GM21367 (cell line): ENCODE data around the gene TENM4.

Experiments
- ATAC-seq: cut with Tn5 transposase; IDR thresholded peaks from one replicate; pipeline ENCODE4 v1.9.1; 2021; ENCODE audit not compliant: unreplicated experiment

The TENM4 gene

GRCh38 chr11:78732246-78732645 is 708.6 kb downstream of the TENM4 start:
- no peak for ATAC-seq

GRCh38 chr11:78731027-78731426 is 709.8 kb downstream of the TENM4 start:
- no peak for ATAC-seq

- ATAC-seq, result no peak
These were observed 710.5 kb downstream of the TENM4 start for GRCh38 chr11:78730267-78730824.

- no peak for ATAC-seq
These were observed 713.0 kb downstream of the TENM4 start for GRCh38 chr11:78727816-78728215.

GRCh38 chr11:78725200-78725599 is 715.6 kb downstream of the TENM4 start:
- ATAC-seq, result no peak

- ATAC-seq, result no peak
These were observed 718.0 kb downstream of the TENM4 start for GRCh38 chr11:78722786-78723185.

- ATAC-seq, result no peak
These were observed 720.4 kb downstream of the TENM4 start for GRCh38 chr11:78720281-78720989.

- ATAC-seq, result no peak
These were observed 723.8 kb downstream of the TENM4 start for GRCh38 chr11:78717041-78717440.

GRCh38 chr11:78715639-78716311 is 725.1 kb downstream of the TENM4 start:
- ATAC-seq, result no peak

- ATAC-seq, result no peak
These were observed 726.3 kb downstream of the TENM4 start for GRCh38 chr11:78714539-78714938.

GRCh38 chr11:78711735-78712134 is 729.1 kb downstream of the TENM4 start:
- ATAC-seq, result no peak

- ATAC-seq, result no peak
These were observed 730.4 kb downstream of the TENM4 start for GRCh38 chr11:78710417-78710816.

GRCh38 chr11:78708388-78708787 is 732.4 kb downstream of the TENM4 start:
- no peak for ATAC-seq

- ATAC-seq, result no peak
These were observed 734.3 kb downstream of the TENM4 start for GRCh38 chr11:78706551-78706950.

- no peak for ATAC-seq
These were observed 736.0 kb downstream of the TENM4 start for GRCh38 chr11:78704811-78705210.

GRCh38 chr11:78699609-78700135 is 741.2 kb downstream of the TENM4 start:
- ATAC-seq, result no peak

- ATAC-seq, result no peak
These were observed 742.2 kb downstream of the TENM4 start for GRCh38 chr11:78698612-78699011.

GRCh38 chr11:78696177-78696576 is 744.7 kb downstream of the TENM4 start:
- no peak for ATAC-seq

GRCh38 chr11:78694152-78694551 is 746.7 kb downstream of the TENM4 start:
- no peak for ATAC-seq

GRCh38 chr11:78691215-78691614 is 749.6 kb downstream of the TENM4 start:
- no peak for ATAC-seq

GRCh38 chr11:78690352-78690987 is 750.4 kb downstream of the TENM4 start:
- no peak for ATAC-seq
